ENCODE results near the gene ETNK2. TPM values are rescaled to one million over a fixed set of nuclear protein-coding genes. Genes with fewer than 3 reads are reported as not detected.

The ETNK2 gene
- total and polyA plus RNA-seq, 2 of the 13 experiments (the other 11 are each of a cell fraction or from before 2014, with no cell fraction given), result 15.5 to 42.8 TPM

DNA sequence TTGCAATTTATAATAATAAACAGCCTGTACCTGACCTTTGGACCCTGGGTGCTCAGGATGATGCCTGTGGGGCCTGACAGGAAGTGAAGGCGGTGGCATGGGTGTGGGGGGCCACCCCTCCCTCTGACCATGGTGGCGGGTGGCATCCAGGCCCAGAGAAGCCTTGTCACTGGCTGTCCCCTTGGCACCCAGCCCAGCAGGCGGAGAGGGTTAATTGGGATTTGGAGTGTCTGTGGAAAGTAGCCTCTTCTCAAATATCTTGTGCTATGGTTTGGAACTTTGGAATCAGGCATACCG lies 58.5 kb downstream of the ETNK2 start (continued):
- TF ChIP-seq, protein P1, sequence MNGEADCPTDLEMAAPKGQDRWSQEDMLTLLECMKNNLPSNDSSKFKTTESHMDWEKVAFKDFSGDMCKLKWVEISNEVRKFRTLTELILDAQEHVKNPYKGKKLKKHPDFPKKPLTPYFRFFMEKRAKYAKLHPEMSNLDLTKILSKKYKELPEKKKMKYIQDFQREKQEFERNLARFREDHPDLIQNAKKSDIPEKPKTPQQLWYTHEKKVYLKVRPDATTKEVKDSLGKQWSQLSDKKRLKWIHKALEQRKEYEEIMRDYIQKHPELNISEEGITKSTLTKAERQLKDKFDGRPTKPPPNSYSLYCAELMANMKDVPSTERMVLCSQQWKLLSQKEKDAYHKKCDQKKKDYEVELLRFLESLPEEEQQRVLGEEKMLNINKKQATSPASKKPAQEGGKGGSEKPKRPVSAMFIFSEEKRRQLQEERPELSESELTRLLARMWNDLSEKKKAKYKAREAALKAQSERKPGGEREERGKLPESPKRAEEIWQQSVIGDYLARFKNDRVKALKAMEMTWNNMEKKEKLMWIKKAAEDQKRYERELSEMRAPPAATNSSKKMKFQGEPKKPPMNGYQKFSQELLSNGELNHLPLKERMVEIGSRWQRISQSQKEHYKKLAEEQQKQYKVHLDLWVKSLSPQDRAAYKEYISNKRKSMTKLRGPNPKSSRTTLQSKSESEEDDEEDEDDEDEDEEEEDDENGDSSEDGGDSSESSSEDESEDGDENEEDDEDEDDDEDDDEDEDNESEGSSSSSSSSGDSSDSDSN (CRISPR knock-in tag; IDR thresholded peaks at IDR 0.05), result no peak
- TF ChIP-seq ZNF547 (CRISPR knock-in tag; IDR thresholded peaks at IDR 0.05) (no peak), POLR2AphosphoS5 (IDR thresholded peaks at IDR 0.05; ENCODE audit: low read depth, low read length) (no peak; the same call in 1 of the 2 replicates), MAFF (IDR thresholded peaks at IDR 0.05; ENCODE audit: low read depth, low read length) (no peak), ZBTB7A (CRISPR knock-in tag; IDR thresholded peaks at IDR 0.05) (no peak), ZFP82 (CRISPR knock-in tag; IDR thresholded peaks at IDR 0.05; ENCODE audit: borderline replicate concordance) (no peak), LCORL (IDR thresholded peaks at IDR 0.05) (no peak), LCORL (CRISPR knock-in tag; IDR thresholded peaks at IDR 0.05) (peak; percentile 56; the same call in 1 of the 2 replicates), IRF1 (CRISPR knock-in tag; IDR thresholded peaks at IDR 0.05; ENCODE audit: low read depth) (no peak), CAMTA2 (CRISPR knock-in tag; IDR thresholded peaks at IDR 0.05; ENCODE audit: borderline replicate concordance) (no peak), PHF5A (CRISPR knock-in tag; IDR thresholded peaks at IDR 0.05; ENCODE audit: low read depth, unreplicated experiment) (no peak), SP5 (CRISPR knock-in tag; IDR thresholded peaks at IDR 0.05; ENCODE audit: borderline replicate concordance, low read depth) (peak; percentile 53; the same call in 1 of the 2 replicates), TCF12 (IDR thresholded peaks at IDR 0.05) (no peak), TCF12 (CRISPR knock-in tag; IDR thresholded peaks at IDR 0.05) (no peak), CENPX (CRISPR knock-in tag; IDR thresholded peaks at IDR 0.05) (no peak), SIX4 (CRISPR knock-in tag; IDR thresholded peaks at IDR 0.05) (no peak), ZNF367 (CRISPR knock-in tag; IDR thresholded peaks at IDR 0.05; ENCODE audit: borderline replicate concordance) (no peak), ZNF264 (CRISPR knock-in tag; IDR thresholded peaks at IDR 0.05) (no peak), PAWR (CRISPR knock-in tag; IDR thresholded peaks at IDR 0.05; ENCODE audit: borderline replicate concordance) (no peak), SMAD3 (CRISPR knock-in tag; IDR thresholded peaks at IDR 0.05) (no peak), HNF4A (CRISPR knock-in tag; IDR thresholded peaks at IDR 0.05) (peak; percentile 92), MXD3 (CRISPR knock-in tag; IDR thresholded peaks at IDR 0.05) (no peak)
- TF ChIP-seq, protein P2, sequence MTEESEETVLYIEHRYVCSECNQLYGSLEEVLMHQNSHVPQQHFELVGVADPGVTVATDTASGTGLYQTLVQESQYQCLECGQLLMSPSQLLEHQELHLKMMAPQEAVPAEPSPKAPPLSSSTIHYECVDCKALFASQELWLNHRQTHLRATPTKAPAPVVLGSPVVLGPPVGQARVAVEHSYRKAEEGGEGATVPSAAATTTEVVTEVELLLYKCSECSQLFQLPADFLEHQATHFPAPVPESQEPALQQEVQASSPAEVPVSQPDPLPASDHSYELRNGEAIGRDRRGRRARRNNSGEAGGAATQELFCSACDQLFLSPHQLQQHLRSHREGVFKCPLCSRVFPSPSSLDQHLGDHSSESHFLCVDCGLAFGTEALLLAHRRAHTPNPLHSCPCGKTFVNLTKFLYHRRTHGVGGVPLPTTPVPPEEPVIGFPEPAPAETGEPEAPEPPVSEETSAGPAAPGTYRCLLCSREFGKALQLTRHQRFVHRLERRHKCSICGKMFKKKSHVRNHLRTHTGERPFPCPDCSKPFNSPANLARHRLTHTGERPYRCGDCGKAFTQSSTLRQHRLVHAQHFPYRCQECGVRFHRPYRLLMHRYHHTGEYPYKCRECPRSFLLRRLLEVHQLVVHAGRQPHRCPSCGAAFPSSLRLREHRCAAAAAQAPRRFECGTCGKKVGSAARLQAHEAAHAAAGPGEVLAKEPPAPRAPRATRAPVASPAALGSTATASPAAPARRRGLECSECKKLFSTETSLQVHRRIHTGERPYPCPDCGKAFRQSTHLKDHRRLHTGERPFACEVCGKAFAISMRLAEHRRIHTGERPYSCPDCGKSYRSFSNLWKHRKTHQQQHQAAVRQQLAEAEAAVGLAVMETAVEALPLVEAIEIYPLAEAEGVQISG (CRISPR knock-in tag; IDR thresholded peaks at IDR 0.05), result peak; percentile 61
- TF ChIP-seq, protein P3, sequence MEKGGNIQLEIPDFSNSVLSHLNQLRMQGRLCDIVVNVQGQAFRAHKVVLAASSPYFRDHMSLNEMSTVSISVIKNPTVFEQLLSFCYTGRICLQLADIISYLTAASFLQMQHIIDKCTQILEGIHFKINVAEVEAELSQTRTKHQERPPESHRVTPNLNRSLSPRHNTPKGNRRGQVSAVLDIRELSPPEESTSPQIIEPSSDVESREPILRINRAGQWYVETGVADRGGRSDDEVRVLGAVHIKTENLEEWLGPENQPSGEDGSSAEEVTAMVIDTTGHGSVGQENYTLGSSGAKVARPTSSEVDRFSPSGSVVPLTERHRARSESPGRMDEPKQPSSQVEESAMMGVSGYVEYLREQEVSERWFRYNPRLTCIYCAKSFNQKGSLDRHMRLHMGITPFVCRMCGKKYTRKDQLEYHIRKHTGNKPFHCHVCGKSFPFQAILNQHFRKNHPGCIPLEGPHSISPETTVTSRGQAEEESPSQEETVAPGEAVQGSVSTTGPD (CRISPR knock-in tag; IDR thresholded peaks at IDR 0.05), result no peak
